MM.1S (cell line): Measurements from ENCODE around the gene SHLD3.

Experiments
- CTCF ChIP-seq: fragments of 300-600 bp; sonication (generic); IDR thresholded peaks from 2 replicates; pipeline ENCODE4 v1.5.1; 2016; ENCODE audit warnings: antibody characterized with exemption, low read length, mixed read lengths
- EZH2 ChIP-seq: fragments of 300-600 bp; sonication (generic); optimal IDR thresholded peaks from 2 replicates; pipeline ENCODE3; 2017; ENCODE audit warnings: low read depth, mild to moderate bottlenecking, antibody characterized with exemption, low read length, mixed read lengths
- EZH2phosphoT487 ChIP-seq: fragments of 300-600 bp; sonication (generic); IDR thresholded peaks from 2 replicates; pipeline ENCODE4 v1.6.1; 2018; ENCODE audit warnings: antibody characterized with exemption, low read length

GRCh38 chr5:65625743-65626142 lies 916 bp downstream of the SHLD3 start:
- TF ChIP-seq CTCF (no peak), EZH2phosphoT487 (no peak), EZH2 (no peak)
